H9 (cell line): ENCODE results near the gene ZBTB45. TPM values are rescaled to one million over a fixed set of nuclear protein-coding genes. Genes with fewer than 3 reads are reported as not detected.

Source experiments
- DNase-seq: peaks from one replicate; pipeline ENCODE4 v3.0.0-alpha.2; 2017
- H2AFZ ChIP-seq: one replicate; pipeline ENCODE4 v1.6.1; 2013; ENCODE audit warnings: mild to moderate bottlenecking, low read length, control low read depth, moderate library complexity
- H2AK5ac ChIP-seq: 2 replicates; pipeline ENCODE4 v1.6.1; 2013; ENCODE audit warnings: low read length, control low read depth, mixed read lengths; ENCODE audit not compliant: insufficient read length
- H2BK120ac ChIP-seq: one replicate; pipeline ENCODE4 v1.6.1; 2013; ENCODE audit warnings: low read depth, mild to moderate bottlenecking, low read length, control low read depth, inconsistent platforms; ENCODE audit not compliant: poor library complexity, severe bottlenecking
- H2BK12ac ChIP-seq: 2 replicates; pipeline ENCODE4 v1.6.1; 2013; ENCODE audit warnings: low read length, control low read depth, mixed read lengths, low read depth; ENCODE audit not compliant: insufficient read length
- H2BK15ac ChIP-seq: 2 replicates; pipeline ENCODE4 v1.6.1; 2013; ENCODE audit warnings: low read depth, low read length, control low read depth
- H2BK20ac ChIP-seq: one replicate; pipeline ENCODE4 v1.6.1; 2013; ENCODE audit warnings: low read depth, mild to moderate bottlenecking, low read length, control low read depth, inconsistent platforms; ENCODE audit not compliant: poor library complexity, severe bottlenecking
- H2BK5ac ChIP-seq: 2 replicates; pipeline ENCODE4 v1.6.1; 2013; ENCODE audit warnings: low read length, control low read depth, mixed read lengths; ENCODE audit not compliant: insufficient read length
- H3K14ac ChIP-seq: 2 replicates; pipeline ENCODE4 v1.6.1; 2013; ENCODE audit warnings: low read length, control low read depth; ENCODE audit not compliant: insufficient read depth
- H3K18ac ChIP-seq: 2 replicates; pipeline ENCODE4 v1.6.1; 2013; ENCODE audit warnings: low read depth, mild to moderate bottlenecking, mixed read lengths, low read length, control low read depth; ENCODE audit not compliant: insufficient read length
- H3K23ac ChIP-seq: 2 replicates; pipeline ENCODE4 v1.6.1; 2013; ENCODE audit warnings: low read length, control low read depth, mixed read lengths, low read depth; ENCODE audit not compliant: insufficient read length
- H3K23me2 ChIP-seq: 2 replicates; pipeline ENCODE4 v1.6.1; 2013; ENCODE audit warnings: low read depth, mild to moderate bottlenecking, mixed read lengths, low read length, control low read depth; ENCODE audit not compliant: insufficient read length, poor library complexity, severe bottlenecking
- H3K27ac ChIP-seq: 2 replicates; pipeline ENCODE4 v1.5.1; 2013; ENCODE audit warnings: low read length, control low read depth, mixed read lengths, low read depth; ENCODE audit not compliant: insufficient read length
- H3K27me3 ChIP-seq: 2 replicates; pipeline ENCODE4 v1.6.1; 2013; ENCODE audit warnings: low read length, control low read depth, inconsistent platforms; ENCODE audit not compliant: insufficient read depth
- H3K4ac ChIP-seq: 2 replicates; pipeline ENCODE4 v1.6.1; 2013; ENCODE audit warnings: low read depth, mild to moderate bottlenecking, control low read depth, inconsistent platforms, low read length, moderate library complexity
- H3K4me1 ChIP-seq: 2 replicates; pipeline ENCODE4 v1.6.1; 2013; ENCODE audit warnings: low read length, control low read depth, inconsistent platforms; ENCODE audit not compliant: insufficient read depth
- H3K4me2 ChIP-seq: 2 replicates; pipeline ENCODE4 v1.6.1; 2013; ENCODE audit warnings: low read length, control low read depth, mixed read lengths; ENCODE audit not compliant: insufficient read length, insufficient read depth
- H3K56ac ChIP-seq: 2 replicates; pipeline ENCODE4 v1.6.1; 2013; ENCODE audit warnings: low read depth, mild to moderate bottlenecking, mixed read lengths, low read length, control low read depth; ENCODE audit not compliant: insufficient read length
- H3K79me1 ChIP-seq: 2 replicates; pipeline ENCODE4 v1.6.1; 2013; ENCODE audit warnings: low read depth, mild to moderate bottlenecking, moderate library complexity, low read length, control low read depth, inconsistent platforms; ENCODE audit not compliant: insufficient read depth, poor library complexity, severe bottlenecking
- H3K79me2 ChIP-seq: 2 replicates; pipeline ENCODE4 v1.6.1; 2013; ENCODE audit warnings: low read length, control low read depth, inconsistent platforms; ENCODE audit not compliant: insufficient read depth
- H3K9ac ChIP-seq: 2 replicates; pipeline ENCODE4 v1.6.1; 2013; ENCODE audit warnings: low read length, control low read depth, mixed read lengths; ENCODE audit not compliant: insufficient read length; ENCODE audit errors: extremely low read depth
- H3K9me3 ChIP-seq: one replicate; pipeline ENCODE4 v1.6.1; 2013; ENCODE audit warnings: low read depth, low read length, inconsistent platforms; ENCODE audit not compliant: control insufficient read depth
- H3T11ph ChIP-seq: one replicate; pipeline ENCODE4 v1.6.1; 2013; ENCODE audit warnings: mild to moderate bottlenecking, low read length, control low read depth, inconsistent platforms
- H4K20me1 ChIP-seq: one replicate; pipeline ENCODE4 v1.6.1; 2013; ENCODE audit not compliant: control insufficient read depth, insufficient read length, insufficient read depth
- H4K5ac ChIP-seq: 2 replicates; pipeline ENCODE4 v1.6.1; 2013; ENCODE audit warnings: low read depth, mild to moderate bottlenecking, mixed read lengths, low read length, control low read depth; ENCODE audit not compliant: insufficient read length
- H4K8ac ChIP-seq: replicated peaks from 2 replicates; pipeline ENCODE4 v1.6.1; 2013; ENCODE audit warnings: low read length, control low read depth, mixed read lengths, low read depth; ENCODE audit not compliant: insufficient read length
- H4K91ac ChIP-seq: 2 replicates; pipeline ENCODE4 v1.6.1; 2013; ENCODE audit warnings: low read depth, mild to moderate bottlenecking, moderate library complexity, mixed read lengths, low read length, control low read depth; ENCODE audit not compliant: insufficient read length
- H3K27ac Mint-ChIP-seq, 3 experiments: 2 replicates in 2 of 3; 3 replicates in 1 of 3; pipeline ENCODE4 v1.8.0; 2020 to 2021; ENCODE audit warnings: mixed read lengths in 3 of 3, mild to moderate bottlenecking in 1 of 3, moderate library complexity in 1 of 3
- H3K27me3 Mint-ChIP-seq: 2 replicates; pipeline ENCODE4 v1.8.0; 2021; ENCODE audit warnings: low read depth, mild to moderate bottlenecking, moderate library complexity, mixed read lengths
- H3K36me3 Mint-ChIP-seq, 3 experiments: 2 replicates in 2 of 3; 3 replicates in 1 of 3; pipeline ENCODE4 v1.8.0; 2020 to 2021; ENCODE audit warnings: low read depth in 3 of 3, mixed read lengths in 3 of 3; ENCODE audit not compliant: insufficient read depth in 1 of 3
- H3K4me1 Mint-ChIP-seq, 2 experiments: 2 replicates each; pipeline ENCODE4 v1.8.0; 2020; ENCODE audit warnings: mixed read lengths in 2 of 2
- H3K4me3 Mint-ChIP-seq, 2 experiments: 2 replicates in 1 of 2; 3 replicates in 1 of 2; pipeline ENCODE4 v1.8.0; 2020 to 2021; ENCODE audit warnings: mild to moderate bottlenecking in 2 of 2, mixed read lengths in 2 of 2, moderate library complexity in 1 of 2
- H3K9me3 Mint-ChIP-seq, 2 experiments: 2 replicates in 1 of 2; 3 replicates in 1 of 2; pipeline ENCODE4 v1.8.0; 2020; ENCODE audit warnings: mild to moderate bottlenecking in 2 of 2, mixed read lengths in 2 of 2, moderate library complexity in 1 of 2
- WGBS: extraction: QIAGEN DNeasy Blood & Tissue Kit; methylation state at CpG from one replicate; pipeline ENCODE4 v1.1.7; 2013; ENCODE audit warnings: missing lambda C conversion rate, low lambda C conversion rate, mixed read lengths; ENCODE audit not compliant: insufficient read length; ENCODE audit errors: extremely low coverage; 5-methylcytosine and 5-hydroxymethylcytosine counted together
- total RNA-seq: library from RNA; stranded (reverse); gene quantifications from 2 replicates; pipeline ENCODE4 v1.2.1, GENCODE V29; 2021
- TF ChIP-seq, protein P1 (sequence below): fragments of 200-600 bp; sonication (generic); conservative IDR thresholded peaks from 3 replicates; pipeline ENCODE4 v1.8.0; 2021; ENCODE audit warnings: antibody characterized with exemption, mild to moderate bottlenecking

Gene ZBTB45
- total RNA-seq, 1 experiment from 2014 or later, result 18.7 TPM

DNA sequence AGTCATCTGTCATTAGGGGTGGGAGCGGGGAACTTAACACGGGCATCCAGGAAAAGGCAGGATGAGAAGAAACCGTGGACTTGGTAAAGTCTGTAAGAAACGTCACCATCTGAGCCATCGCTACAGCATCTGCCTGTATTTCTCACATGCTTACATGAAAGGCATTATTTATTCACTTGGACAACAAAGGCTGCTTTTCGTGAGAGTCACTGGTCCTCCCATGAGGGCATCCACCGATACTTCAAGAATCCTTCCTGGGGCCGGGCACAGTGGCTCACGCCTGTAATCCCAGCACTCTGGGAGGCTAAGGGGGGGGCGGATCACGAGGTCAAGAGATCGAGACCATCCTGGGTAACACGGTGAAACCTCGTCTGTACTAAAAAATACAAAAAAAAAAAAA, 27.3 kb downstream of the ZBTB45 start:
- Histone ChIP-seq H3K56ac (no peak overlapping the region), H3K4me2 (no peak overlapping the region), H4K20me1 (no peaks in the 10 kb centered on the region), H4K8ac (no peak overlapping the region), H3K18ac (no peak overlapping the region), H3K4me1 (no peaks in the 10 kb centered on the region), H2BK15ac (no peak overlapping the region), H3K4ac (no peak overlapping the region), H3K27me3 (no peaks in the 10 kb centered on the region), H3K79me2 (no peaks in the 10 kb centered on the region), H3K9ac (no peak overlapping the region), H2BK5ac (no peak overlapping the region), H4K91ac (no peak overlapping the region), H2BK120ac (no peak overlapping the region), H4K5ac (no peak overlapping the region), H3T11ph (no peak overlapping the region), H3K79me1 (no peaks in the 10 kb centered on the region), H3K9me3 (no peaks in the 10 kb centered on the region), H3K14ac (no peak overlapping the region), H2BK12ac (no peak overlapping the region), H2BK20ac (no peak overlapping the region), H2AK5ac (no peak overlapping the region), H2AFZ (no peak overlapping the region), H3K23ac (no peak overlapping the region), H3K27ac (no peak overlapping the region), H3K23me2 (peaks cover 3% of the 10 kb centered on the region)
- Mint-ChIP-seq H3K27me3 (peaks cover 2% of the 10 kb centered on the region; the same call in 1 of the 2 replicates), H3K4me3 (no peak overlapping the region), H3K4me1 (no peaks in the 10 kb centered on the region), H3K9me3 (no peaks in the 10 kb centered on the region), H3K27ac (no peak overlapping the region), H3K36me3 (no peaks in the 10 kb centered on the region; a peak in 1 of 7 replicates)
- TF ChIP-seq, protein P1, sequence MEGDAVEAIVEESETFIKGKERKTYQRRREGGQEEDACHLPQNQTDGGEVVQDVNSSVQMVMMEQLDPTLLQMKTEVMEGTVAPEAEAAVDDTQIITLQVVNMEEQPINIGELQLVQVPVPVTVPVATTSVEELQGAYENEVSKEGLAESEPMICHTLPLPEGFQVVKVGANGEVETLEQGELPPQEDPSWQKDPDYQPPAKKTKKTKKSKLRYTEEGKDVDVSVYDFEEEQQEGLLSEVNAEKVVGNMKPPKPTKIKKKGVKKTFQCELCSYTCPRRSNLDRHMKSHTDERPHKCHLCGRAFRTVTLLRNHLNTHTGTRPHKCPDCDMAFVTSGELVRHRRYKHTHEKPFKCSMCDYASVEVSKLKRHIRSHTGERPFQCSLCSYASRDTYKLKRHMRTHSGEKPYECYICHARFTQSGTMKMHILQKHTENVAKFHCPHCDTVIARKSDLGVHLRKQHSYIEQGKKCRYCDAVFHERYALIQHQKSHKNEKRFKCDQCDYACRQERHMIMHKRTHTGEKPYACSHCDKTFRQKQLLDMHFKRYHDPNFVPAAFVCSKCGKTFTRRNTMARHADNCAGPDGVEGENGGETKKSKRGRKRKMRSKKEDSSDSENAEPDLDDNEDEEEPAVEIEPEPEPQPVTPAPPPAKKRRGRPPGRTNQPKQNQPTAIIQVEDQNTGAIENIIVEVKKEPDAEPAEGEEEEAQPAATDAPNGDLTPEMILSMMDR, result no peak
- WGBS, result no CpG with 5 or more reads among the region's 14 CpGs
- DNase-seq, result no peak
